TTC549 (cell line): Measurements from ENCODE around the gene MAP3K8.
"Not testable (repeated sequence)": the region's sequence is repeated elsewhere in the genome, so short reads cannot be mapped to it uniquely, and the experiment has no call there.

Experiments used
- FAIRE-seq: peaks from 2 replicates; lab custom pipeline; 2012; peaks lifted over from hg19 to GRCh38; lab: Jason Lieb, UNC

Gene MAP3K8

GRCh38 chr10:30422981-30423654 is 10.9 kb upstream of the MAP3K8 start:
- no peak for FAIRE-seq

DNA sequence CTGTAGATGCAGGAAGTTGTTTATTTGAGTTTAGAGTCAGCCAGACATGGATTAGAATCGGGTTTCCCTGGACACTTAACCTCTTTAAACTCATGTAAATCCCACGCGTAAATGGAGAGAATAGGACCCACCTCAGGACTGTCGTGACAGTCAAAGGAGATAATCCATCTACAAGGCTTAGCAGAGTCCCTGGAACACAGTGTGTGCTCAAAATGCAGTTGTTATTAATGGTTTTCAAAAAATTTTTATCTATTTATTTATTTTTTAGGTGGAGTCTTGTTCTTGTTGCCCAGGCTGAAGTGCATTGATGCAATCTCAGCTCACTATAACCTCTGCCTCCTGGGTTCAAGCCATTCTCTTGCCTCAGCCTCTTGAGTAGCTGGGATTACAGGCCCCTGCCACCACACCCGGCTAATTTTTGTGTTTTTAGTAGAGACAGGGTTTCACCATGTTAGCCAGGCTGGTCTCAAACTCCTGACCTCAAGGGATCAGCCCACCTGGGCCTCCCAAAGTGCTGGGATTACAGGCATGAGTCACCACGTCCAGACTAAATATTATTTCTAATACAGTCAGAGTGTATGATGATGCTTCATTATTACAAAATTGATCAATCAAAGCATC is 10.2 kb upstream of the MAP3K8 start:
- FAIRE-seq, result not testable (repeated sequence)

- FAIRE-seq, result no peak
Observed at GRCh38 chr10:30425336-30426075, 8.5 kb upstream of the MAP3K8 start.

DNA sequence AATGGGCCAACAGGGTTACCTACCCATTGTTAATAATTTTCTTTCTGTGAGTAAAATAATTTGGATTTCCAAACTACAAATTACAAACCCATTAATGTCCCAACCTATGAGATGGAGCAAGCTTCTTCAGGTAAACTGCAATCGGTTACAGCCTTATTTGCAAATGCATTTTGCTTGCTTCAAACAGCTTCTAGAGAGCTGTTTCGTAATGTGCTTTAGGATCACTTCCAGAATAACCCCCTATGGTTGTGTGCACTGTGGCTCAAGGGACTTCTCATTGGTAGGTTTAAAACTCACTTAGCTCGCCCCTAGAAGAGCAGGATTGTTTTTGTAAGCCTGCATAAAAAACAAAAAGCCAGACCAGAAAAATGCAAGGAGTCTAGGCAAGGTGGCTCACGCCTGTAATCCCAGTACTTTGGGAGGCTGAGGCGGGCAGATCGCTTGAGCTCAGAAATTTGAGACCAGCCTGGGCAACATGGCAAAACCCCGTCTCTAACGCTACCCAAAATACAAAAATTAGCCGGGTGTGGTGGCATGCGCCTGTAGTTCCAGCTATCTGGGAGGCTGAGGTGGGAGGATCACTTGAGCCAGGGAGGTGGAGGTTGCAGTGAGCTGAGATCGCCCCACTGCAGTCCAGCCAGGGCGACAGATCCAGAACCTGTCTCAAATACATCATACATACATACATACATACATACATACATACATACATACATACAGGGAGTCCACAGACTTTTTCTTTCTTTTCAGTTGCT is 3.3 kb upstream of the MAP3K8 start:
- no peak for FAIRE-seq

DNA sequence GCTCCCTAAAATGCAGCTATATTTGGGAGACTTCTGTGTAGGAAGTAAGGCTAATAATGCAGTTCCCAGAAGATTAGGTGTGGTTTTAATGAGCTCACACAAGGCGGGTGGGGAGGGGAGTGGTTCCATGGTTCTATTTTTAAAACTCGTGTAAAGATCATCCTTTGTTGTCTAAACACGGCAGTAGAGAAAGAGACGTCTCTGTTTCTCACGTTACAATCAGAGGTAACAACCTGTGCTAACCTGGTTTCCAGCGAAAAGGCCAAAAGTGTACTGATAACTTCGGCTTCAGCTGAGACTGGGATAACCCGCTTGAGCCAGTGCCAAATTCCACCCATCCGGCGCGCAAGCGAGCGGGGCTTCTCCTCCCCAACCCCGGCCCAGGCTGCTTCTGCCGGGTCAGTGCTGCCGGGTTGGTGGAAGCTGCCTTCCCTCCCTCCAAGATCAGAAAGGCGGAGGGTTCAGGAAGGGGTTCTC is 2.5 kb upstream of the MAP3K8 start:
- FAIRE-seq, result no peak

DNA sequence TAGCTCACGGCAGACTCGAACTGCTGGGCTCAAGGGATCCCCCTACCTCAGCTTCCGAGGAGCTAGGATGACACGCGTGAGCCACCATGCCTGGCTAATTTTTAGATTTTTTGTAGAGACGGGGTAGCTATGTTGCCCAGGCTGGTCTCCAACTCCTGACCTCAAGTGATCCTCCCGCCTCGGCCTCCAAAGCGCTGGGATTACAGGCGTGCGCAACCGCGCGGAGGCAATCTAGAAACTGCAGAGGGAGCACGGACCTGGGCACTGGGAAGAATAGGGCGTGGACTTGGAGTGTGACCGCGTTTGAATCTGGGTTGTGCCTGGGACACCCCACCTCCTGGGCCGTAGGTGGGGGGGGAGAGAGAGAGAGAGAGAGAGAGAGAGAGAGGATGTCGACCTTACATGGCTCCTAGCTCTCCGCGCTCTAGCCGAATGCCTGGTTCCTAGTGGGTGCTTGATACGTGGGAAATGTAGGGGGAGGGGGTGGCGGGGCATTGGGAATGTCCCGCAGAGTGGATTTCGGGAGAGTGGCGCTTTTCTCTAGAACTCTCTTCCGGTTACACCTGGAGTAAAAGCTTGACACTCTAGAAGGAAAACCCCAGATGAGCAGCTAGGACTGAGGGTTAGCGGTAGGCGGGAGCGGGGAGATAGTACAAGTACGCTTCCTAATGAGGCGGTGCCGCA is 1.2 kb upstream of the MAP3K8 start:
- FAIRE-seq, result no peak

- FAIRE-seq, result no peak
Observed at GRCh38 chr10:30433306-30433729, 666 bp upstream of the MAP3K8 start.

DNA sequence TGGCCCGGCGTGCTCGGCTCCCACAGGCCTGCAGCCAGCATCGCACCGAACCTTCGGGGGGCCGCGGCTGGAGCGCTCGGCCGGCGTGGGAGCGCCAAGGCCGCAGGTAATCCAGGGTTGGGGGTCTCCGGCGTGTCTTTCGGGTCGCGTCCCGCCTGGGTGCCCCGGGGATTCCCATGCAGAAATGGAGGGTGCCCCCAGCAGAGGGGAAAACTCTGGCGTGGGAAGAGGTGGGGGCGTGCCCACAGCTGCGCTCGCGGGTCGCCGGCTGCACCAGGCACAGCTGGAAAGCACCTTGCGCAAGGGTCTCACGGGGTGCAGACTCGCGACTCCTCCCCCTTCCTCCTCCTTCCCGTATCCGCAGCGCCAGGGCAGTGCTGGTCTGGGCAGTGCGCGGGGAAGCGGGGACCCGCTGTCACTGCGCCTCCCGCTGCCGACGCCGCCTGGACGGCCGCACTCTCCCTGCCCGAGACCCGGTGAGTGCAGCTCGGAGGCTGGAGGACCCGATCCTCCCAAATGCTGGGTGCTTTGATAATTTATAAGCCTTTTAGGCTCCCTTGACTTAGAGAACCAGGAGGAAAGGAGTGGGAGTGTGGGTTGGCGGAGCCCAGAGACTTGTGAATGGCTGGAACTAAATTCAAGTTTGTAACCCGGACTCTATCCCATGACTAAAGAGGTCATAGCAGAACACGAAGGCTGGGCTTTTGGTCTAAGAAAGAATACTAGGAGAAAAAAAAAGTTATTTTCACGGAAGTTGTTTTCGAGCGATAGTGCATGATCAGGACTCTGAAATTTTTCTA is 489 bp downstream of the MAP3K8 start:
- FAIRE-seq, result no peak

- no peak for FAIRE-seq
Observed at GRCh38 chr10:30435073-30435422, 1.1 kb downstream of the MAP3K8 start.

DNA sequence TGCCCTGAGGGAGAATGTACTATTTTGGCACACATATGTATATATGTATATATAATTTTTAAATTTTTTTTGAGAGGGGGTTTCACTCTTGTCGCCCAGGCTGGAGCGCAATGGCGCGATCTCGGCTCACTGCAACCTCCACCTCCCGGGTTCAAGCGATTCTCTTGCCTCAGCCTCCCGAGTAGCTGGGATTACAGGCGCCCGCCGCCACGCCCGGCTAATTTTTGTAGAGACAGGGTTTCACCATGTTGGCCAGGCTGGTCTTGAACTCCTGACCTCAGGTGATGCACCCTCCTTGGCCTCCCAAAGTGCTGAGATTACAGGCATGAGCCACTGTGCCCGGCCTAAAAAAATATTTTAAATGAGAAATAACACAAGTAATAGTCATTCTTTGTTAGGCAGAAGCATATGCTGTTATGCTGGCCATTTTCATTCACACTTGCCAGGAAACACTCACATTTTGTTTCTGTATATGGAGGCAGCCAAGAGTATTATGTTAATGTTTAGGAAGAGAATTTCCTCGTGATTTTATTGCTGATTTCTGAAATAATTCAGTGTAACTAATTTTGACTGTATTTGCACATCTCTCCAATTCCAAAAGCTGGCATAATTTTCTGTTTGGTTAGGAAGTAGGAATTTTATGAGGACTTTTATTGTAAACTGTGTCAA is 1.6 kb downstream of the MAP3K8 start:
- not testable (repeated sequence) for FAIRE-seq

DNA sequence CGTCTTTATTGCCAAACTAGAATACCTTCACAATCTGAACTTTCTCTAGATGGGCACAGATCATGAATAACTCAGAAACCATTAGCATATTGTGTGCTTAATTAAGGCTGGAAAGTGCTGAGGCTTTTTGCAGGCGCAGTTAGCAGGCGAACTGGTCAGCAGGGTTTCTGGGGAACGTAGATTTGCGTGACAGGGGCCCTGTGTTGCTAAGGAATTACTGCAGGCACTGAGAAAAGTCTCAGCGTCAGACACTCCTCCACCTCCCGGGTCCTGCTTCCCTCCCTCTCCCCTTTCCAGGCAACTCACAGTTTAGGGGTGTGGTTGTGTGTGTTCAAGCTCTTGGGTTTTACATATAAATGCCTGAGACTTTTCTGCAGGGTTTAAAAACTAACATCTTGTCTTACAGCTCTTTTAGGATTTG is 2.2 kb downstream of the MAP3K8 start:
- no peak for FAIRE-seq

DNA sequence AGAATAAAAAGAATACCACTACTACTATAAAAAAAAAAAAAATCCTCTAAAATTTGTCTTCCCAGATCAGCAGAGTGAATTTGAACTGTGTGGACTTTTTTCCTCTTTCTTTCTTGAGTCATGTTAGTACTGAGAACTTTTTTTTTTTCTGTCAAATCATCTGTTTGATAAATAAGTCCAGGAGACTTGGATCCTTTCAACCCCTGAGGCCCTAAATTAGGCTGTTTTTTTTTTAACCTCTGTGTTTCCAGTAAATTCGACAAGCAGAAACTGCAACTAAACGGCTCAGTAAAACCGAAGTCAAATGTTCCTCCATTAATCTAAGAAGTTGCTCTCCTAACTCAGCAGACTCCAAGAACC is 2.7 kb downstream of the MAP3K8 start:
- FAIRE-seq, result no peak

DNA sequence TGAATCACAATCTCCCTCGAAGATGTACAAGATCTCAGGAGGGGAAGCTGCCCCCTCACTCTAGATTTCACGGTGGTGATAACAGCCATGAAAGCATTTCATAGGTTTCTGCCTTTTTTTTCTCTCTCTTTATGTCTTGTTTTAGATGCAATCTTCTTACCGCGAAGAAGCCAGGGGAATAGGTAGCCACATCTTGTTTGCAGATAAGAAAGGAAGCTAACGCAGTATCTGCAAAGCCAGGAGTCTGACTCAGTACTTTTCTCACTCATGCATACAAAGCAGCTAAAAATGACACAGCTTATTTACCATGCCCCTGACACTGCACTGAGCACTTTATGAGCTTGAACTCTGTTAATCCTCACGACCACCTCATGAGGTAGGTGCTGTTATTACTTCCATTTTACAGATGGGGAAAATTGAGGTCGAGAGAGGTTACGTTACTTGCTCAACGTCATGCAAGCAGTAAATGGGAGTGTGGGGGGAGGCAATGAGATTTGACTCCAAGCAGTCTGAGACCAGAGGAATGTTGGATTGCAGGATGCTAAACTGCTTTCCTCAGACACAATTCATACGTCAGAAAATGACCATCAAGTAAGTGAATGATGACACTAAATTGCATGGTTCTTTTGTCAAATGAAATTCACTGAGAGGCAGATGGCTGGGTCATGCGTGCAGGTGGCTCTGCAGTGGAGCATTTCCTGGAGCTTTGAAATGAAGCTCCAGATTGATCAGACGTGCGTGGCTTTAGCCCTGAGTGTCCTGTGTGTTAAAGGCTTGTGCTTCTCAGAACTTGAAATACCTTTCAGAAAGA is 3.3 kb downstream of the MAP3K8 start:
- FAIRE-seq, result no peak

DNA sequence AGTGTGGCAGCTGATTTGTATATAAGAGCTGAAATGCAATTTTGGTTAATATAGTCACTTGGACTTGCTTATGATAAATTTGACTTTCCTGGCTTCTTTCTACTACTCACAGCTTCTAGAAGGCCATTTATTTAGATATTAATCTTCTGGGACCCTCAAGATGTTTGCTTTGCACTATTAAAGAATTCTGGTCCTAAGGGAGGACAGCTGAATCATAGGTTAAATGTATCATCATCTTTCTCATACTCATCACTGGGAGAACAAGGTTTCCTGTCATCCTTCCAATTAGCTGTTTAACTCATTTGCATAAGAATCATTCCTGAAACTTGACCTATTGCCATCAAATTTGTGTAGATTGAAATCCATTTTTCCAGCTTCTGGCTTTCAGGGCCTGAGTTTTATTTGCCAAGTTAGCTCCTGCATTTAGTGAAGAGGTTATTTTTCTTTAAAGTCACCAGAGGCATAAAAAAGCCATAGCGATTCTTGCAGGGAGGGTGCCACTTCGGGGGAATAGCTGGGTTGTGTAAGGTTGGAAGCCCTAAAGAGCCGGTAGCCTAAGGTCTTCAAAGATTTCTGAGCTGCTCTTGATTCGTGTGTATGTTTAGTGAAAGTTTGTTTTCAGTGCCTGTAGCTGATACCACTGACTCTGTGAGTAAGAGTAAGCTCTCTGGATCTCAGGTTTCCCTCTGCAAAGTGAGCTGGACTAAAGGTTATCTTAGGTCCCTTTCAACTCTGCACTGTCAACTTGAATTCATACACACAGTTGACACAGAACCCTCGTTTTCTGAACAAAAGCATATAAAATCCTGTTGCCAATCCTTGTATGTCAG is 4.3 kb downstream of the MAP3K8 start:
- FAIRE-seq, result no peak

- no peak for FAIRE-seq
Observed at GRCh38 chr10:30439931-30440330, 5.9 kb downstream of the MAP3K8 start.

GRCh38 chr10:30442019-30442606 is 8.1 kb downstream of the MAP3K8 start:
- no peak for FAIRE-seq

DNA sequence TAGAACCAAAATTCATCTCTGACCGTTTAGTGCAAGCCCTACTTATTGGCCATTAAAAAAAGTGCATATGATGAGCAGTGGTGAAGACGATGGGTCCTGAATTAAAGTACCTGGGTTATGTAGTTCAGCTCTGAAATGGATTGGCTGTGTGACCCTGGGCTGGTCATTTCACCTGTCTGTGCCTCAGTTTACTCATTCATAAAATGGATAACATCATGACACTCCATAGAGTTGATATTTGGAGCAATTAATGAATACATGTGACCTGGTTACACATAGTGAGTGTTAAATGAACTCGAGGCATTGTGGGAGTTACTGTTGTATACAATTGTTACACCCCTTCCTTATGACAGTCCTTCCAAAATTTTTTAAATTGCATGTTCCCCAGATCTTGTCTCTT is 9.1 kb downstream of the MAP3K8 start:
- FAIRE-seq, result no peak

DNA sequence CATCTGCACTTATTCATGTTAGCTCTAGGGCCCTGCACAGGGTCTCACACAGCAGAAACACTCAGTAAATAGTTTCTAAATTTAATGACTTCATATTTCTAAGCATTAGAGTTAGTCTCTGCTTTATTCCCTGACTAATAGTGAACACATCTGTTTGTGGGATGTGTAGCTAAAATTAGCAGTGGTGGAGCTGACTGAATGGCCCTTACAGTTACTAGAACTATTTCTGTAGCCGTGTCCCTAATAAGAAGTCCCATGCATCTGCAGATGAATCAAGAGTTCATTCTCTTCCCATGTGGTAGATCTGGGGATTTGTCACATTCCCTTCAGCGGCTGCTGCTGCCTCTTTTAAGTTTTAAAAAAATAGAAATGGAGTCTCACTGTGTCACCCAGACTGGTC is 11.7 kb downstream of the MAP3K8 start:
- no peak for FAIRE-seq
